ENCODE results near the gene HS6ST3. TPM values are rescaled to one million over a fixed set of nuclear protein-coding genes. Genes with fewer than 3 reads are reported as not detected.

HS6ST3 gene
- total and polyA plus RNA-seq, 2 experiments from 2014 or later: 0.11 TPM; not detected in 1

DNA sequence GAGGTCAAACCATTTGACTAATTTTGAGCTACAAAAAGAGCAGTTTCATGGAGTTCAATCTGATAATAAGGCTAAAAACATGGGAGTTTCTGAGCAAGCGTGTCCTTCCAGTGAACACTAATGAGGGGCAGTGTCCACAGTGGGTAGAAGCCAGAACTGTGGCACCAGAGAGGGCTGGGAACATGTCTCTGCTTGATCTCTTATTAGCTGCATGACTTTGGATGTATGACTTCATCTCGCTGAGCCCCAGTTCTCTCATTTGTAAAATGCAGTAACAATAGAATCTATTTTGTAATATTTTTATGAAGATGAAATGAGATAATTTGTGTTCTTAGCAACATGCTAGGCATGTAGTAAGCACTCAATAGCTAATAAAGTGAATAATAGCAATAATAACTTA is 69.8 kb downstream of the HS6ST3 start:
- Histone ChIP-seq H3F3A (ENCODE audit: insufficient read depth) (no peaks in the 10 kb centered on the region), H3K4me3 (no peak overlapping the region), H3K36me3 (ENCODE audit: low read depth) (no peaks in the 10 kb centered on the region), H3K9me3 (ENCODE audit: low read depth) (no peaks in the 10 kb centered on the region), H4K20me1 (ENCODE audit: insufficient read depth) (no peaks in the 10 kb centered on the region), H3K9me2 (ENCODE audit: insufficient read depth) (no peaks in the 10 kb centered on the region), H3K4me2 (ENCODE audit: unreplicated experiment) (no peak overlapping the region), H3K9ac (no peak overlapping the region), H3K27me3 (replicated peaks; ENCODE audit: insufficient read depth) (no peaks in the 10 kb centered on the region), H3K79me2 (ENCODE audit: insufficient read depth) (no peaks in the 10 kb centered on the region), H3K27ac (no peak overlapping the region), H2AFZ (no peak overlapping the region), H3K4me1 (ENCODE audit: insufficient read depth) (no peaks in the 10 kb centered on the region)
- in situ Hi-C loops (cut with MboI): no loop called here
- 55 to 58% methylated on average over 2 of the region's 2 CpGs for WGBS, 2 experiments (ENCODE audit: low coverage in 1 of 2, low lambda C conversion rate in 2 of 2, missing lambda C conversion rate in 2 of 2)
- TF ChIP-seq EZH2 (IDR thresholded peaks at IDR 0.05; ENCODE audit: insufficient read depth, poor library complexity, severe bottlenecking): no peak
- TF ChIP-seq EZH2phosphoT487 (IDR thresholded peaks at IDR 0.05; ENCODE audit: insufficient read depth, low read depth): no peak
- no peak for DNase-seq

GRCh38 chr13:96161141-96161540 is 71.2 kb downstream of the HS6ST3 start:
- H3K79me2 ChIP-seq (ENCODE audit: insufficient read depth): no peaks in the 10 kb centered on the region
- H3K9me2 ChIP-seq (ENCODE audit: insufficient read depth): no peaks in the 10 kb centered on the region
- no peak overlapping the region for H3K4me3 ChIP-seq
- no peaks in the 10 kb centered on the region for H3K4me1 ChIP-seq (ENCODE audit: insufficient read depth)
- DNase-seq: no peak
- WGBS, 2 experiments (ENCODE audit: low coverage in 1 of 2, low lambda C conversion rate in 2 of 2, missing lambda C conversion rate in 2 of 2): 61 to 70% methylated on average over 3 of the region's 3 CpGs
- H3F3A ChIP-seq (ENCODE audit: insufficient read depth): no peaks in the 10 kb centered on the region
- H3K36me3 ChIP-seq (ENCODE audit: low read depth): no peaks in the 10 kb centered on the region
- H4K20me1 ChIP-seq (ENCODE audit: insufficient read depth): no peaks in the 10 kb centered on the region
- H3K27me3 ChIP-seq (replicated peaks; ENCODE audit: insufficient read depth): no peaks in the 10 kb centered on the region
- in situ Hi-C loops (cut with MboI): no loop called here
- H3K4me2 ChIP-seq (ENCODE audit: unreplicated experiment): no peak overlapping the region
- no peaks in the 10 kb centered on the region for H3K9me3 ChIP-seq (ENCODE audit: low read depth)
- H2AFZ ChIP-seq: no peak overlapping the region
- H3K9ac ChIP-seq: no peak overlapping the region
- no peak for TF ChIP-seq EZH2 (IDR thresholded peaks at IDR 0.05; ENCODE audit: insufficient read depth, poor library complexity, severe bottlenecking)
- TF ChIP-seq EZH2phosphoT487 (IDR thresholded peaks at IDR 0.05; ENCODE audit: insufficient read depth, low read depth): no peak
- H3K27ac ChIP-seq: no peak overlapping the region

- Histone ChIP-seq H3K36me3 (ENCODE audit: low read depth) (no peaks in the 10 kb centered on the region), H3K4me2 (ENCODE audit: unreplicated experiment) (no peak overlapping the region), H3K4me3 (no peak overlapping the region), H3K4me1 (ENCODE audit: insufficient read depth) (no peaks in the 10 kb centered on the region), H2AFZ (no peak overlapping the region), H3F3A (ENCODE audit: insufficient read depth) (no peaks in the 10 kb centered on the region), H3K79me2 (ENCODE audit: insufficient read depth) (no peaks in the 10 kb centered on the region), H4K20me1 (ENCODE audit: insufficient read depth) (no peaks in the 10 kb centered on the region), H3K9me2 (ENCODE audit: insufficient read depth) (no peaks in the 10 kb centered on the region), H3K9me3 (ENCODE audit: low read depth) (no peaks in the 10 kb centered on the region), H3K27me3 (replicated peaks; ENCODE audit: insufficient read depth) (no peaks in the 10 kb centered on the region), H3K9ac (no peak overlapping the region), H3K27ac (no peak overlapping the region)
- in situ Hi-C loops (cut with MboI): no loop called here
- TF ChIP-seq EZH2phosphoT487 (IDR thresholded peaks at IDR 0.05; ENCODE audit: insufficient read depth, low read depth) (no peak), EZH2 (IDR thresholded peaks at IDR 0.05; ENCODE audit: insufficient read depth, poor library complexity, severe bottlenecking) (no peak)
- DNase-seq: no peak
- WGBS, 2 experiments (ENCODE audit: low coverage in 1 of 2, low lambda C conversion rate in 2 of 2, missing lambda C conversion rate in 2 of 2): 69 to 75% methylated on average over 1 of the region's 1 CpG
Measured at GRCh38 chr13:96165840-96166239, 75.9 kb downstream of the HS6ST3 start.

DNA sequence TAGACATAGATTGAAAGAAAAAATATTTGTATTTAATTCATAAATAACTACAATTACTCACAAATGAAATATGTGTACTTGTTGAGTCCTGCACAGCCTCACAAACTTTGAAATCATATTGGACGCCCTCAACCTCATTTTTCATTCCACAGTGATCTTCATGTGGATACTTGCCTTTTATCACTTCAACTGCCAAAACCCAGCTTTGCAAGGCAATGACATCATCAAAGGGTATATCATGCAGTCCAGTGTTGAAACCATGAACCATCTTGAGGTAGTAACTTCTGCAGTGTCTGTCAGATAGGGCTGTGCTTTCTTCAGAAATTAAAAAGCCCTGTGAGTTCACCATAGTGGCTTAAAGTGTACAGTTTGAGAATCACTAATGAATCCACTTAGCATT is 82.2 kb downstream of the HS6ST3 start:
- Histone ChIP-seq H3K4me2 (ENCODE audit: unreplicated experiment) (no peak overlapping the region), H3K27me3 (replicated peaks; ENCODE audit: insufficient read depth) (no peaks in the 10 kb centered on the region), H4K20me1 (ENCODE audit: insufficient read depth) (no peaks in the 10 kb centered on the region), H3K9ac (no peak overlapping the region), H3K4me3 (no peak overlapping the region), H2AFZ (no peak overlapping the region), H3F3A (ENCODE audit: insufficient read depth) (no peaks in the 10 kb centered on the region), H3K9me2 (ENCODE audit: insufficient read depth) (no peaks in the 10 kb centered on the region), H3K27ac (no peak overlapping the region), H3K79me2 (ENCODE audit: insufficient read depth) (no peaks in the 10 kb centered on the region), H3K4me1 (ENCODE audit: insufficient read depth) (no peaks in the 10 kb centered on the region), H3K9me3 (ENCODE audit: low read depth) (no peaks in the 10 kb centered on the region), H3K36me3 (ENCODE audit: low read depth) (no peaks in the 10 kb centered on the region)
- peak; percentile 3 for DNase-seq
- in situ Hi-C loops (cut with MboI): no loop called here
- WGBS, 2 experiments (ENCODE audit: low coverage in 1 of 2, low lambda C conversion rate in 2 of 2, missing lambda C conversion rate in 2 of 2): 2 to 4% methylated on average over 1 of the region's 1 CpG
- TF ChIP-seq EZH2phosphoT487 (IDR thresholded peaks at IDR 0.05; ENCODE audit: insufficient read depth, low read depth): no peak
- TF ChIP-seq EZH2 (IDR thresholded peaks at IDR 0.05; ENCODE audit: insufficient read depth, poor library complexity, severe bottlenecking): no peak

GRCh38 chr13:96178759-96179158 is 88.9 kb downstream of the HS6ST3 start:
- 32 to 61% methylated on average over 1 of the region's 1 CpG for WGBS, 2 experiments (ENCODE audit: low coverage in 1 of 2, low lambda C conversion rate in 2 of 2, missing lambda C conversion rate in 2 of 2)
- Histone ChIP-seq H3K27ac (no peak overlapping the region), H4K20me1 (ENCODE audit: insufficient read depth) (no peaks in the 10 kb centered on the region), H3K79me2 (ENCODE audit: insufficient read depth) (no peaks in the 10 kb centered on the region), H3K9ac (no peak overlapping the region), H3K4me1 (ENCODE audit: insufficient read depth) (no peaks in the 10 kb centered on the region), H3K36me3 (ENCODE audit: low read depth) (no peaks in the 10 kb centered on the region), H3K9me2 (ENCODE audit: insufficient read depth) (no peaks in the 10 kb centered on the region), H2AFZ (no peak overlapping the region), H3K27me3 (replicated peaks; ENCODE audit: insufficient read depth) (no peaks in the 10 kb centered on the region), H3K9me3 (ENCODE audit: low read depth) (no peaks in the 10 kb centered on the region), H3F3A (ENCODE audit: insufficient read depth) (no peaks in the 10 kb centered on the region), H3K4me2 (ENCODE audit: unreplicated experiment) (no peak overlapping the region), H3K4me3 (no peak overlapping the region)
- TF ChIP-seq EZH2phosphoT487 (IDR thresholded peaks at IDR 0.05; ENCODE audit: insufficient read depth, low read depth) (no peak), EZH2 (IDR thresholded peaks at IDR 0.05; ENCODE audit: insufficient read depth, poor library complexity, severe bottlenecking) (no peak)
- in situ Hi-C loops (cut with MboI): no loop called here
- no peak for DNase-seq

Data from GM23248 (cell line).